Mammary epithelial cell (primary cell): Measurements from ENCODE around the gene UPF2.

Experiments used
- EZH2 ChIP-seq: IDR thresholded peaks from 2 replicates; pipeline ENCODE4 v1.6.1; 2012; ENCODE audit warnings: low read length, inconsistent platforms, borderline replicate concordance
- TF ChIP-seq, protein P1 (sequence below), 2 donors: IDR thresholded peaks in 1 of 2; conservative IDR thresholded peaks in 1 of 2; 2 replicates each; pipeline ENCODE4 v1.5.1; 2011 to 2012; ENCODE audit warnings: inconsistent platforms in 2 of 2, low read length in 2 of 2, mild to moderate bottlenecking in 2 of 2, control low read depth in 1 of 2, low read depth in 1 of 2; ENCODE audit not compliant: insufficient read depth in 1 of 2; ENCODE audit errors: extremely low read depth in 1 of 2

GRCh38 chr10:12025591-12025990 is 17.0 kb downstream of the UPF2 start:
- TF ChIP-seq, protein P1, sequence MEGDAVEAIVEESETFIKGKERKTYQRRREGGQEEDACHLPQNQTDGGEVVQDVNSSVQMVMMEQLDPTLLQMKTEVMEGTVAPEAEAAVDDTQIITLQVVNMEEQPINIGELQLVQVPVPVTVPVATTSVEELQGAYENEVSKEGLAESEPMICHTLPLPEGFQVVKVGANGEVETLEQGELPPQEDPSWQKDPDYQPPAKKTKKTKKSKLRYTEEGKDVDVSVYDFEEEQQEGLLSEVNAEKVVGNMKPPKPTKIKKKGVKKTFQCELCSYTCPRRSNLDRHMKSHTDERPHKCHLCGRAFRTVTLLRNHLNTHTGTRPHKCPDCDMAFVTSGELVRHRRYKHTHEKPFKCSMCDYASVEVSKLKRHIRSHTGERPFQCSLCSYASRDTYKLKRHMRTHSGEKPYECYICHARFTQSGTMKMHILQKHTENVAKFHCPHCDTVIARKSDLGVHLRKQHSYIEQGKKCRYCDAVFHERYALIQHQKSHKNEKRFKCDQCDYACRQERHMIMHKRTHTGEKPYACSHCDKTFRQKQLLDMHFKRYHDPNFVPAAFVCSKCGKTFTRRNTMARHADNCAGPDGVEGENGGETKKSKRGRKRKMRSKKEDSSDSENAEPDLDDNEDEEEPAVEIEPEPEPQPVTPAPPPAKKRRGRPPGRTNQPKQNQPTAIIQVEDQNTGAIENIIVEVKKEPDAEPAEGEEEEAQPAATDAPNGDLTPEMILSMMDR (conservative IDR thresholded peaks at IDR 0.05 in 1 of 2, IDR thresholded peaks at IDR 0.05 in 1 of 2; ENCODE audit: extremely low read depth in 1 of 2, insufficient read depth in 1 of 2, low read depth in 1 of 2, low read length in 2 of 2) = no peak
- TF ChIP-seq EZH2 = no peak
